ENCODE data around the gene SLC12A1.

DNA sequence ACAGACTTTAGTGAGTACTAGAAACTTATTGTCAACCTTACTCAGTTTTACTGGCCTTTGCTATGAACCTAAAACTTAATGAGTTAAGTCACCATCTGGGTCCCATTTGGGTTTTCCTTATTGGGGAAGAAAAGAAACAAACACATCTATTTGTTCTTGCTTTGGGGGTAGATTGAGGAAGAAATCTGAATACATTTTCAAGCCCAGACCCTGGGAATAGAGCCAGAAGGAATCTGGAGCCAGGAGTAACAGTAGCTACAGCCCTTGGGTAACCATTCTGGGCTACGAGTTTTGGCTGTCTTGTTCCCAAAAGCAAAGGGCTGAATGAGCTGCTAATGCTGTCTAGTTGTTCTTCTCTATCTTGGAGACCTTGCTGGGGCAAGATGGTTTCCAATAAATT is 16.5 kb downstream of the SLC12A1 start:
- TF ChIP-seq, protein P1, sequence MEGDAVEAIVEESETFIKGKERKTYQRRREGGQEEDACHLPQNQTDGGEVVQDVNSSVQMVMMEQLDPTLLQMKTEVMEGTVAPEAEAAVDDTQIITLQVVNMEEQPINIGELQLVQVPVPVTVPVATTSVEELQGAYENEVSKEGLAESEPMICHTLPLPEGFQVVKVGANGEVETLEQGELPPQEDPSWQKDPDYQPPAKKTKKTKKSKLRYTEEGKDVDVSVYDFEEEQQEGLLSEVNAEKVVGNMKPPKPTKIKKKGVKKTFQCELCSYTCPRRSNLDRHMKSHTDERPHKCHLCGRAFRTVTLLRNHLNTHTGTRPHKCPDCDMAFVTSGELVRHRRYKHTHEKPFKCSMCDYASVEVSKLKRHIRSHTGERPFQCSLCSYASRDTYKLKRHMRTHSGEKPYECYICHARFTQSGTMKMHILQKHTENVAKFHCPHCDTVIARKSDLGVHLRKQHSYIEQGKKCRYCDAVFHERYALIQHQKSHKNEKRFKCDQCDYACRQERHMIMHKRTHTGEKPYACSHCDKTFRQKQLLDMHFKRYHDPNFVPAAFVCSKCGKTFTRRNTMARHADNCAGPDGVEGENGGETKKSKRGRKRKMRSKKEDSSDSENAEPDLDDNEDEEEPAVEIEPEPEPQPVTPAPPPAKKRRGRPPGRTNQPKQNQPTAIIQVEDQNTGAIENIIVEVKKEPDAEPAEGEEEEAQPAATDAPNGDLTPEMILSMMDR (IDR thresholded peaks at IDR 0.05; ENCODE audit: low read length): no peak
- TF ChIP-seq EZH2 (optimal IDR thresholded peaks at IDR 0.05; ENCODE audit: low read depth, low read length) (no peak), EZH2phosphoT487 (IDR thresholded peaks at IDR 0.05; ENCODE audit: low read length) (no peak)

Measured in MM.1S (cell line).